ENCODE results near the gene ORM1.

The ORM1 gene

DNA sequence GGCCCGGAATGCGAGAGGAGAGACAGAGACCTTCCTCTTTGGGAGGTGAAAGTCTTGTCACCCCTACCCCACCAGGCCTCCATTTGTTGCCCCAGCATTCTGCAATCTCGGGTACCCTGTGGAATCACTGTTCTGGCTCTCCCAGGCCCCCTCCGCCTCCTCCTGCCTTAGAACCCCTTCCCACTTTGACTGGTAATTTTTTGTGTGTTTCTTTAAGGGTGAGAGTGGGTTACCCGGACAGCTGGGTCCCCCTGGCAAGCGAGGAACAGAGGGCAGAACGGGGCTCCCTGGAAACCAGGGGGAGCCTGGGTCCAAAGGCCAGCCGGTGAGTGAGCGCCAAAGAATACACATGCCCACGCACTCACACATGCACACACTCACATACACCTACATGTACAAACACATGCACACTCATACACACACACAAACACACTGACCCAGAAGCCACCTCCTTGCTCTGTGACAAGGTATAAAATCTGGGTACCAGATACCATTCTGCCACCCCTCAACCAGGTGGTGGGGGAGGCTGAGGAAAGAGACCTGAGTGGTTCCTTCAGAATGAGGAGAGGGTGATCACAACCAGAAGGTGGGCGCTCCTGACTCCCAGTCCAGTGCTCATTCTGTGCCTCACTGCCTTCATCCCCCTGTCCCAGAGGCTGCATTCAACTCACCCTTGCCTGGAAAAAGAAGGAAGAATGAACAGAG is 30.9 kb upstream of the ORM1 start:
- H3K27ac ChIP-seq (ENCODE audit: low read depth, low read length, poor library complexity, severe bottlenecking): no peak overlapping the region
- peaks cover 7% of the 10 kb centered on the region; the same call in 1 of the 2 replicates for H3K9me3 ChIP-seq (ENCODE audit: low read length)
- no peaks in the 10 kb centered on the region for H3K36me3 ChIP-seq (ENCODE audit: insufficient read depth, low read length)
- H2AFZ ChIP-seq (ENCODE audit: low read length): no peak overlapping the region
- no peak overlapping the region for H3K4me3 ChIP-seq (ENCODE audit: low read depth, low read length, poor library complexity, severe bottlenecking)
- no peaks in the 10 kb centered on the region for H3K4me1 ChIP-seq (ENCODE audit: insufficient read depth, low read length, severe bottlenecking)
- H3K4me2 ChIP-seq (ENCODE audit: low read length): no peak overlapping the region
- no peaks in the 10 kb centered on the region for H3F3A ChIP-seq (ENCODE audit: insufficient read depth, low read length)
- 0 out of 2 replicates have a peak, but pooled peaks cover 6% of the 10 kb centered on the region for H3K27me3 ChIP-seq (ENCODE audit: insufficient read depth, low read length)
- no peak overlapping the region for H3K9ac ChIP-seq (ENCODE audit: low read length)
- H4K20me1 ChIP-seq (ENCODE audit: insufficient read depth, low read length): no peaks in the 10 kb centered on the region
- TF ChIP-seq CTCF (IDR thresholded peaks at IDR 0.05; ENCODE audit: low read length): no peak
- no peak for TF ChIP-seq EZH2 (IDR thresholded peaks at IDR 0.05; ENCODE audit: borderline replicate concordance, low read length)
- H3K9me2 ChIP-seq (ENCODE audit: low read depth, low read length): no peaks in the 10 kb centered on the region
- H3K79me2 ChIP-seq (ENCODE audit: insufficient read depth, low read length): no peaks in the 10 kb centered on the region

DNA sequence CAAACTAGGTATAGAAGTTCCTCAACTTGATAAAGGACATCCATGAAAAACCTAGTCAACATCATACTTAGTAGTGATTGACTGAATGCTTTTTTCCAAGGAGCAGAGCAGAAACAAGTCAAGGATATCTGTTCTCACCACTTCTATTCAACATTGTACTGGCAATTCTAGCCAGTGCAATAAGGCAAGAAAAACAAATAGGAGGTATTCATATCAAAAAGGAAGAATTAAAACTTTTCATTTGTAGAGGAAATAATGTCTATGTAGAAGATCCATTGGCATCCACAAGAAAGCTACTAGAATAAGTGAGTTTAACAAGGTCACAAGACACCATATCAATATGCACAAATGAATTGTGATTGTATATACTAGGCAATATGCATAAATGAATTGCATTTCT is 28.2 kb upstream of the ORM1 start:
- H3K9me2 ChIP-seq (ENCODE audit: low read depth, low read length): no peaks in the 10 kb centered on the region
- H3K4me1 ChIP-seq (ENCODE audit: insufficient read depth, low read length, severe bottlenecking): no peaks in the 10 kb centered on the region
- TF ChIP-seq EZH2 (IDR thresholded peaks at IDR 0.05; ENCODE audit: borderline replicate concordance, low read length): no peak
- no peaks in the 10 kb centered on the region for H3K79me2 ChIP-seq (ENCODE audit: insufficient read depth, low read length)
- no peaks in the 10 kb centered on the region for H3K36me3 ChIP-seq (ENCODE audit: insufficient read depth, low read length)
- H3K27me3 ChIP-seq (ENCODE audit: insufficient read depth, low read length): peaks cover 10% of the 10 kb centered on the region; the same call in 1 of the 2 replicates
- H2AFZ ChIP-seq (ENCODE audit: low read length): no peak overlapping the region
- H3F3A ChIP-seq (ENCODE audit: insufficient read depth, low read length): no peaks in the 10 kb centered on the region
- H3K4me2 ChIP-seq (ENCODE audit: low read length): no peak overlapping the region
- H3K27ac ChIP-seq (ENCODE audit: low read depth, low read length, poor library complexity, severe bottlenecking): no peak overlapping the region
- no peak overlapping the region for H3K9ac ChIP-seq (ENCODE audit: low read length)
- no peaks in the 10 kb centered on the region for H4K20me1 ChIP-seq (ENCODE audit: insufficient read depth, low read length)
- H3K9me3 ChIP-seq (ENCODE audit: low read length): peaks cover 7% of the 10 kb centered on the region; the same call in 1 of the 2 replicates
- no peak overlapping the region for H3K4me3 ChIP-seq (ENCODE audit: low read depth, low read length, poor library complexity, severe bottlenecking)

- H3F3A ChIP-seq (ENCODE audit: insufficient read depth, low read length): no peaks in the 10 kb centered on the region
Measured at GRCh38 chr9:114296338-114296737, 26.6 kb upstream of the ORM1 start.

More at GRCh38 chr9:114296338-114296737, 26.6 kb upstream of the ORM1 start:
- H3K27me3 ChIP-seq (ENCODE audit: insufficient read depth, low read length): peaks cover 12% of the 10 kb centered on the region; the same call in 1 of the 2 replicates
- H3K36me3 ChIP-seq (ENCODE audit: insufficient read depth, low read length): no peaks in the 10 kb centered on the region
- H3K4me2 ChIP-seq (ENCODE audit: low read length): no peak overlapping the region
- TF ChIP-seq EZH2 (IDR thresholded peaks at IDR 0.05; ENCODE audit: borderline replicate concordance, low read length) (no peak), CTCF (IDR thresholded peaks at IDR 0.05; ENCODE audit: low read length) (no peak)
- H3K9ac ChIP-seq (ENCODE audit: low read length): no peak overlapping the region
- no peaks in the 10 kb centered on the region for H3K9me2 ChIP-seq (ENCODE audit: low read depth, low read length)
- no peak overlapping the region for H2AFZ ChIP-seq (ENCODE audit: low read length)
- H3K4me1 ChIP-seq (ENCODE audit: insufficient read depth, low read length, severe bottlenecking): no peaks in the 10 kb centered on the region
- H3K4me3 ChIP-seq (ENCODE audit: low read depth, low read length, poor library complexity, severe bottlenecking): no peak overlapping the region
- H3K79me2 ChIP-seq (ENCODE audit: insufficient read depth, low read length): no peaks in the 10 kb centered on the region
- peaks cover 7% of the 10 kb centered on the region; the same call in 1 of the 2 replicates for H3K9me3 ChIP-seq (ENCODE audit: low read length)
- no peak overlapping the region for H3K27ac ChIP-seq (ENCODE audit: low read depth, low read length, poor library complexity, severe bottlenecking)
- no peaks in the 10 kb centered on the region for H4K20me1 ChIP-seq (ENCODE audit: insufficient read depth, low read length)

Data from OCI-LY1 (cell line).